AG04449 (cell line): ENCODE measurements around the gene TAPT1.

Source experiments
- CTCF ChIA-PET: fragments of 350-600 bp; formaldehyde crosslinking; extraction: SDS; loops from one replicate; lab custom pipeline; 2021; ENCODE audit warnings: antibody characterized with exemption; lab: Yijun Ruan, JAX
- POLR2A ChIA-PET: fragments of 400-600, 350-600 bp; formaldehyde crosslinking; extraction: SDS; loops from one replicate; lab custom pipeline; 2020; ENCODE audit warnings: antibody characterized with exemption, inconsistent platforms; lab: Yijun Ruan, JAX
- DNase-seq: peaks from one replicate; pipeline ENCODE4 v3.0.0-alpha.2; 2010; ENCODE audit warnings: low read depth, low spot score
- H3K4me3 ChIP-seq: 2 replicates; pipeline ENCODE4 v1.5.1; 2011; ENCODE audit warnings: low read depth, mild to moderate bottlenecking, control low read depth, low read length
- CTCF ChIP-seq: IDR thresholded peaks from one replicate; pipeline ENCODE4 v1.5.1; 2011; ENCODE audit warnings: mild to moderate bottlenecking, moderate library complexity, low read length, control low read depth, inconsistent platforms; ENCODE audit not compliant: insufficient read depth; ENCODE audit errors: missing control alignments

Gene TAPT1

GRCh38 chr4:16203083-16203482 lies 23.2 kb downstream of the TAPT1 start:
- DNase-seq = no peak
- H3K4me3 ChIP-seq = no peak overlapping the region
- TF ChIP-seq CTCF = no peak
- POLR2A ChIA-PET = no interaction called here
- CTCF ChIA-PET = interaction anchor here (0.8 to 9.8 kb wide), 5 partner anchors 11 to 397 kb away, joined by 3 to 114 read pairs (median 3); no protein-coding TSS in a partner anchor

GRCh38 chr4:16202598-16202997 lies 23.7 kb downstream of the TAPT1 start:
- POLR2A ChIA-PET = interaction anchor here (0.5 kb wide), 1 partner anchor 1240 kb away, joined by 3 read pairs; no protein-coding TSS in a partner anchor
- CTCF ChIA-PET = interaction anchor here (0.8 to 9.8 kb wide), 7 partner anchors 12 to 397 kb away, joined by 3 to 114 read pairs (median 3); no protein-coding TSS in a partner anchor
- TF ChIP-seq CTCF = no peak

GRCh38 chr4:16199093-16199492 lies 27.2 kb downstream of the TAPT1 start:
- ChIA-PET CTCF (interaction anchor here (0.7 to 9.8 kb wide), 17 partner anchors 9 to 397 kb away, joined by 3 to 114 read pairs (median 6); partner anchors contain the start of gene FGFBP2), POLR2A (no interaction called here)
- no peak for DNase-seq
- peak; percentile 13 for TF ChIP-seq CTCF
- no peak overlapping the region for H3K4me3 ChIP-seq

More at GRCh38 chr4:16202598-16202997, 23.7 kb downstream of the TAPT1 start:
- no peak overlapping the region for H3K4me3 ChIP-seq
- no peak for DNase-seq

GRCh38 chr4:16197876-16198665 lies 28.2 kb downstream of the TAPT1 start:
- TF ChIP-seq CTCF = no peak
- H3K4me3 ChIP-seq = no peak overlapping the region
- CTCF ChIA-PET = interaction anchor here (0.9 to 9.8 kb wide), 16 partner anchors 8 to 197 kb away, joined by 3 to 114 read pairs (median 6); no protein-coding TSS in a partner anchor
- POLR2A ChIA-PET = no interaction called here
- no peak for DNase-seq

- no peak overlapping the region for H3K4me3 ChIP-seq
- ChIA-PET POLR2A (no interaction called here), CTCF (interaction anchor here (0.9 to 9.8 kb wide), 19 partner anchors 9 to 391 kb away, joined by 3 to 114 read pairs (median 5); no protein-coding TSS in a partner anchor)
- no peak for DNase-seq
- peak; percentile 29 for TF ChIP-seq CTCF
Observed at GRCh38 chr4:16196482-16197393, 29.5 kb downstream of the TAPT1 start.
